HG03439 (cell line): Measurements from ENCODE around the gene CRYBG1.

Experiments used
- ATAC-seq: cut with Tn5 transposase; IDR thresholded peaks from one replicate; pipeline ENCODE4 v1.9.1; 2021; ENCODE audit warnings: mild to moderate bottlenecking, moderate library complexity; ENCODE audit not compliant: unreplicated experiment

Gene CRYBG1

GRCh38 chr6:106456756-106457155, 96.2 kb downstream of the CRYBG1 start:
- no peak for ATAC-seq

- ATAC-seq, result no peak
Observed at GRCh38 chr6:106458021-106458986, 97.8 kb downstream of the CRYBG1 start.

- no peak for ATAC-seq
Observed at GRCh38 chr6:106460481-106460880, 100.0 kb downstream of the CRYBG1 start.

- ATAC-seq, result no peak
Observed at GRCh38 chr6:106461084-106461483, 100.6 kb downstream of the CRYBG1 start.

- no peak for ATAC-seq
Observed at GRCh38 chr6:106462923-106463557, 102.5 kb downstream of the CRYBG1 start.

GRCh38 chr6:106466211-106466610, 105.7 kb downstream of the CRYBG1 start:
- ATAC-seq, result no peak

GRCh38 chr6:106468935-106469334, 108.4 kb downstream of the CRYBG1 start:
- no peak for ATAC-seq

GRCh38 chr6:106469882-106470281, 109.4 kb downstream of the CRYBG1 start:
- no peak for ATAC-seq

- no peak for ATAC-seq
Observed at GRCh38 chr6:106470316-106470715, 109.8 kb downstream of the CRYBG1 start.

- no peak for ATAC-seq
Observed at GRCh38 chr6:106470811-106471210, 110.3 kb downstream of the CRYBG1 start.

- ATAC-seq, result no peak
Observed at GRCh38 chr6:106473812-106474211, 113.3 kb downstream of the CRYBG1 start.

GRCh38 chr6:106474466-106474865, 113.9 kb downstream of the CRYBG1 start:
- no peak for ATAC-seq

GRCh38 chr6:106475284-106475683, 114.8 kb downstream of the CRYBG1 start:
- no peak for ATAC-seq

- ATAC-seq, result no peak
Observed at GRCh38 chr6:106476331-106477105, 116.0 kb downstream of the CRYBG1 start.

GRCh38 chr6:106477146-106477545, 116.6 kb downstream of the CRYBG1 start:
- ATAC-seq, result no peak

GRCh38 chr6:106477790-106478189, 117.3 kb downstream of the CRYBG1 start:
- ATAC-seq, result no peak

GRCh38 chr6:106486236-106486635, 125.7 kb downstream of the CRYBG1 start:
- ATAC-seq, result no peak

GRCh38 chr6:106488494-106489370, 128.2 kb downstream of the CRYBG1 start:
- ATAC-seq, result no peak

GRCh38 chr6:106490030-106490429, 129.5 kb downstream of the CRYBG1 start:
- ATAC-seq, result no peak

- ATAC-seq, result no peak
Observed at GRCh38 chr6:106490436-106490835, 129.9 kb downstream of the CRYBG1 start.
